PC-9 (cell line): Measurements from ENCODE around the gene PKP2.

Source experiments
- EZH2 ChIP-seq: fragments of 200-600 bp; sonication (generic); IDR thresholded peaks from 2 replicates; pipeline ENCODE4 v1.8.0; 2017; ENCODE audit warnings: antibody characterized with exemption, low read depth
- TF ChIP-seq, protein P1 (sequence below): fragments of 200-600 bp; sonication (generic); conservative IDR thresholded peaks from 2 replicates; pipeline ENCODE4 v1.6.1; 2017; ENCODE audit warnings: mixed run types, antibody characterized with exemption, mild to moderate bottlenecking, moderate library complexity

DNA sequence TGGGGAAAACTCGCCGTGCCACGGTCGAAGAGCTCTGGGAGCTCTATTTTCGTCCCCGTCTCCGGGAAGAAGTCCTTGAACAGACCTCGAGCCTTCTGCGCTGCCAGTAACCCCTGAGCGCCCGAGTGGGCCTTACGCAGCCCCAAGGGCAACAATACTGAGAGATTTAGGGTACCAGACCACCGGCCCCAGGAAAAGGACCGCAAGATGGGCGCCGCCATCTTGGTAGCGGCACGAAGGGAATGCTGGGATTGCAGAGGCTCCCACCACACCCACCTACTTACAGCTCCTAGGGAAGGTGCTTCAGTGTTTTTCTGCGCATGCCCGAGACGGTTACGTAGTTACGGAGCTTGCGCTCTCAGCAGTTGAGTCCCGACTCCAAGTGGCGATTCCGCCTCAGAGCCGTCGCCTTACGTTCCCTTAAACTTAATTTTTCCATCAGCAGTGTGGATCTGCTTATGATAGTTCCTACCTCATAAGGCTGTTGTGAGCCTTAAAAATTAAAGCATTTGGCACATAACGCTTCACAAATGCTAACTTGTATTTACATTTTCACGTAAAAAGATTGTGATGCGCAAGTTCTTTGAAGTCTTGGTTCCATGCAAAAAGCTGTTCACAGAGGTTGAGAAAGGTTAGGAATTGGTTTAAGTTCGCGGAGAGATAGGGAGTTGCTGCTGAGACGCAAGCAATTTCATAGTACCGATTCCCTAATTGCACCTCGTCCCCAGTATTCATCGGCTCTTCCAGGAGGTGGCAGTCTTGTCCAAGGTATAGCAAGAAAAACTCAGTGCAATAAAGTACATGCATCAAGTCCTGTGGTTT, 140.7 kb downstream of the PKP2 start, which contains the start of gene YARS2:
- TF ChIP-seq, protein P1, sequence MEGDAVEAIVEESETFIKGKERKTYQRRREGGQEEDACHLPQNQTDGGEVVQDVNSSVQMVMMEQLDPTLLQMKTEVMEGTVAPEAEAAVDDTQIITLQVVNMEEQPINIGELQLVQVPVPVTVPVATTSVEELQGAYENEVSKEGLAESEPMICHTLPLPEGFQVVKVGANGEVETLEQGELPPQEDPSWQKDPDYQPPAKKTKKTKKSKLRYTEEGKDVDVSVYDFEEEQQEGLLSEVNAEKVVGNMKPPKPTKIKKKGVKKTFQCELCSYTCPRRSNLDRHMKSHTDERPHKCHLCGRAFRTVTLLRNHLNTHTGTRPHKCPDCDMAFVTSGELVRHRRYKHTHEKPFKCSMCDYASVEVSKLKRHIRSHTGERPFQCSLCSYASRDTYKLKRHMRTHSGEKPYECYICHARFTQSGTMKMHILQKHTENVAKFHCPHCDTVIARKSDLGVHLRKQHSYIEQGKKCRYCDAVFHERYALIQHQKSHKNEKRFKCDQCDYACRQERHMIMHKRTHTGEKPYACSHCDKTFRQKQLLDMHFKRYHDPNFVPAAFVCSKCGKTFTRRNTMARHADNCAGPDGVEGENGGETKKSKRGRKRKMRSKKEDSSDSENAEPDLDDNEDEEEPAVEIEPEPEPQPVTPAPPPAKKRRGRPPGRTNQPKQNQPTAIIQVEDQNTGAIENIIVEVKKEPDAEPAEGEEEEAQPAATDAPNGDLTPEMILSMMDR, result peak; percentile 93
- TF ChIP-seq EZH2, result no peak
